Tongue (tissue), 2 donors: ENCODE results near the gene STAT5B. TPM values are rescaled to one million over a fixed set of nuclear protein-coding genes. Genes with fewer than 3 reads are reported as not detected.
"Not testable (repeated sequence)": the region's sequence is repeated elsewhere in the genome, so short reads cannot be mapped to it uniquely, and the experiment has no call there.

ENCODE experiments used
- DNase-seq: peaks from one replicate; pipeline ENCODE4 v3.0.0-alpha.2; 2015
- total RNA-seq: library from RNA; depleted of rRNA; stranded (reverse); fragments of >200 nt; gene quantifications from one replicate; pipeline ENCODE4 v1.2.3, GENCODE V29; 2014

The STAT5B gene
- total RNA-seq, 1 donor from 2014 or later = 63.7 TPM

- no peak for DNase-seq
These were observed 43.0 kb downstream of the STAT5B start for GRCh38 chr17:42233156-42233555.

- no peak for DNase-seq
These were observed 46.0 kb downstream of the STAT5B start for GRCh38 chr17:42230225-42230624.

DNA sequence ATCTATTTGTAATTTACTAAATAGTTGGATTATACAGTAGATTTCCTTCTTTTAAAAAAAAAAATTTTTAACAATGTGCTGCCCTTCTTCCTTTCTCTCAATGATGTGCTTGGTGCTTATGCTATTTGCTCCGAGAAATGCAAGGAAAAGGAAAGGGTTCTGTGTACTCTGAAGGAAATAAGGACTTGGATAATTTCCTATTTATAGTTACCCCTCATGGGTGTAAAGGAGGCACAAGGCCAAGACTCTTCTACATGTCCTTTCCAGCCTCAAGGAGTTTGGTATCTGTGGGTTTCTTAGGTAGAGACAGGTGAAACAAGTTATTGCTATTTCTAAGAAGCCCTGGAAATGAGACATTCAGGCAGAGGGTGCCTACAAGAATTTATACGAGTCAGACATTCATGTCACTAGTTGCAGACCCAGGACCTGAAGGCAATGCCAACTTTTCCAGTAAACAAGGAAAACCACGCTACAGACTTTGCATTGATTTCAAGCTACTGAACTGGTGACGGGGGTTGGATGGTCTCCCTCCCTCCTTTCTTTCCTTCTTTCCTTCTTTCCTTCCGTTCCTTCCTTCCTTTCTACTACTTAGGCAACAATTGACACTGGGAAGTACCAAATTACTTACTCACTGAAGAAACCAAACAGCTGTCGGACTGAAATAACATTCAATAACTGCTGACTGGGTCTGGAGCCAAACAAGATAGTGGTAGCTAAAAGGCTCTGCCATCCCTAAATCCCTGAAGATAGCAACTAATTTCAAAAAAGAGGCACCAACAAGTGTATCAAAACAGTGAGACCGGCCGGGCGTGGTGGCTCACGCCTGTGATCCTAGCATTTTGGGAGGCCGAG, 48.1 kb downstream of the STAT5B start:
- peak; percentile 64 for DNase-seq

GRCh38 chr17:42225646-42226045, 50.5 kb downstream of the STAT5B start:
- no peak for DNase-seq

DNA sequence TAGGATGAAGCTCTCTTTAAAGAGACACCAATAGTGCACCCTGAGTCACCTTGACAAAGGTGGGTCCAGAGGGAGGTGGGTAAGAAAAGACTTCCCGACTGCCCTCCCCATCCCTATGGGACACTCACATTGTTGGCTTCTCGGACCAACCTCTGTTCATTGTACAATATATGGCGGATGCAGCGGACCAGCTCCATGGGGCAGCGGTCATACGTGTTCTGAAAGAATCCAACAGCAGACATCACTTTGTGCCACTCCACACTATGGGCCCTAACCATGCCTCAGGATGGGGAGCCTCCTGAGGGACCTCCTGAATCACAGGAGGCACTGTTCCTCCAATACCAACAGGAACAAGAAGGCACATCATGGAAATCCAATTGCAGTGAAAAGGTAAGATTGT, 51.5 kb downstream of the STAT5B start:
- no peak for DNase-seq

GRCh38 chr17:42221886-42222745, 54.1 kb downstream of the STAT5B start:
- DNase-seq = peak; percentile 58

DNA sequence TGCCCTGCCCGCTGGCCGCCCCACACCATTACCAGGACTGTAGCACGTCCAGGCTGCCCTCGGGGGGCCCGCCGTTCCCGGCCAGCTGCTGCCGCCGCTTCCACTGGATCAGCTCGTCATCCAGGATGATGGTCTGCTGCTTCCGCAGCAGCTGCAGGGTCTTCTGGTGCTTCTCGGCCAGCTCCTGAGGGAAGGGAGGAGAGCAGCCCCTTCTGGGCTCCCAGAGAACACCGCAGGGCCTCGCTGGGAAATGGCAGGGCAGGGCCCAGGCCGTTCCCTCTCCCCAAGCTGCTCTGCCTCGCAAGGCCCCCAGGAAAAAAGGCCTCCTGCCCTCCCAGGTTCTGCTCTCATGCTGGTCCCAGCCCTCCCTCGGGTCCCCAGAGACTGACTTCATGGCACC, 56.9 kb downstream of the STAT5B start:
- DNase-seq = not testable (repeated sequence)

GRCh38 chr17:42214156-42214555, 62.0 kb downstream of the STAT5B start:
- no peak for DNase-seq

DNA sequence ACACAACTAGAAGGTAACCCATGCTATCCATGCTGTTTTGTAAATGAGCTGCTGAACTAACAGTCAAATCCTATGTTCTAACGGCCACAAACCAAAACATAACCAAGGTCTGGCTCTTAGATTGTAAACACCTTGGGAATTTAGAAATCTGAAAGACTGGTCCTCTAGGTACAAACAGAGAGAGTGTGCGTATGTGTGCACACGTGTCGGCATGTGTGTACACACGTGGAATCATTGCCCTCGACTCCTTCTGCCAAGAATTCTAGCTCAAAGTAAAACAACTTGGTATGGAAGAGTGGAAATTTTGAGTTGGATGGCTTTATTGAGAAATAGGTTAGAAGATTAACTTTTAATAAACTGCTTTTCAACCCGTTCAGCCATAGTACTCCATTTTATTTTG, 63.8 kb downstream of the STAT5B start:
- peak; percentile 23 for DNase-seq

DNA sequence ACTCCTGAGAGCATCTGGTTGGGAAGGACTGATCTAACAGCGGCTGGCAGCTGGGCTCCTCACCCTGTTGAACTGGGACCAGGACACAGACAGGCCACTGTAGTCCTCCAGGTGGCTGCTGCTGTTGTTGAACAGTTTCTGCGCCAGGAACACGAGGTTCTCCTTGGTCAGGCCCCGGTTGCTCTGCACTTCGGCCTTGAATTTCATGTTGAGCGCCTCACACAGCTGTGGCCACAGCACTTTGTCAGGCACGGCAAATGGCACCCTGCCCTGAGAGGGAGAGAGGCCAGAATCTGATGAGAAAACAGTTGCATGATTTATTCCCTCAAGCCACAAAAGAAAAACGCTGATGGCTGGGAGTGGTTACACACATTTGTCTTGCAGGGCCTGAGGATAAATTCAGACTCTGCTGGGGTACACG, 64.3 kb downstream of the STAT5B start:
- peak; percentile 94 for DNase-seq

GRCh38 chr17:42210046-42210445, 66.1 kb downstream of the STAT5B start:
- no peak for DNase-seq

DNA sequence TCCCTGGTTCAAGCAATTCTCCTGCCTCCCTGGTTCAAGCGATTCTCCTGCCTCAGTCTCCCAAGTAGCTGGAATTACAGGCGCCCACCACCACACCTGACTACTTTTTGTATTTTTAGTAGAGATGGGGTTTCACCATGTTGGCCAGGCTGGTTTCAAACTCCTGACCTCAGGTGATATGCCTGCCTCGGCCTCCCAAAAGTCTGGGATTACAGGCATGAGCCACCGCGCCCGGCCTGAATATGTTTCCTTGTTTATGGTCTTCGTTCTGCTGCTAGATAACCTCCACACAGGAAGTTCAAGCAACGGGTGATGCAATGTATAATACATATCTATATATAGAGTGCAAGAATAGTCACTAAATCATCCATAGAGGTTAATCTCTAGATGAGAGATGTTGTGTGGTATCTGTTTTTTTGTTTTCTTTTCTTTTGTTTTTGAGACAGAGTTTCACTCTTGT, 70.0 kb downstream of the STAT5B start:
- DNase-seq = not testable (repeated sequence)

DNA sequence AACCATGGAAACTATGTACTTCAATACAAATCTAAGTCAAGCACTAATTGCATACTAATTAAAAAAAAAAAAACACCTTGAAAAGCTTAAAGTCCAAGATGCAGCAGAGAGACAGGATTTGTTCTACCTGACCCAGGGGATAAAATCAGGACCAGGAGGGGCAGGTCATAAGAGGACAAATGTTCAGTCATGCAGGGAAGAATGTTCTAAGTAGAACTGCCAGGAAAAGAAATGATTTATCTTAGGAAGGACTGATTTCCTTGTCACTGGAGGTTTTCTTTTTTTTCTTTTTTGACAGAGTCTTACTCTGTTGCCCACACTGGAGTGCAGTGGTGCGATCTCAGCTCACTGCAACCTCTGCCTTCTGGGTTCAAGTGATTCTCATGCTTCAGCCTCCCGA, 72.8 kb downstream of the STAT5B start:
- DNase-seq = no peak

DNA sequence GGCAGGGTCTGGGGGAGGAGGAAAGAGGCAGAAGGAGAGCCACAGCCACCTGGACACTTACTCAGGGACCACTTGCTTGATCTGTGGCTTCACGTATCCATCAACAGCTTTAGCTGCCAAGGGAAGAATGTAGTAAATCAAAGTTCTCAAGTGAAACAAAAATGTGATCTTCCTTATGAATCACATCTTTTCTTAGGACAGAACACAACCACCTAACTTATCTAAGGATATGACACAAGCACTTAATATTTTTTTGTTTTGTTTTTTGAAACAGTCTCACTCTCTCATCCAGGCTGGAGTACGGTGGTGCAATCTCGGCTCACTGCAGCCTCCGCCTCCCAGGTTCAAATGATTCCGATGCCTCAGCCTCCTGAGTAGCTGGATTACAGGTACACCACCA, 73.5 kb downstream of the STAT5B start:
- no peak for DNase-seq

- DNase-seq = no peak
These were observed 74.0 kb downstream of the STAT5B start for GRCh38 chr17:42202159-42202558.

DNA sequence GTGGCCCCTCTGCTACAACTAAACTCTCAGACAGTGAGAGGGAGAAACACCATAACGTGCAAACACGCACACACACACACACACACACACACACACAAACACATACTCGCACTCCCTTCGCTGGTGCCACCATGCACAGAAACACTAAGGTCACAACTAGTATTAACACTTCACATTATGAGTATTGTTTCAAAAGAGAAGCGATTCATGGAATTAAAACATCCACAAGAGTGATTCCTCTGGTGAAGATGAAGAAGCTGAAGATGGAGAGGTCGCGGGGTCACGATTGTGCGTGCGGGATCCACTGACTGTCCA, 74.8 kb downstream of the STAT5B start:
- no peak for DNase-seq

GRCh38 chr17:42200706-42201457, 75.3 kb downstream of the STAT5B start:
- DNase-seq = no peak

DNA sequence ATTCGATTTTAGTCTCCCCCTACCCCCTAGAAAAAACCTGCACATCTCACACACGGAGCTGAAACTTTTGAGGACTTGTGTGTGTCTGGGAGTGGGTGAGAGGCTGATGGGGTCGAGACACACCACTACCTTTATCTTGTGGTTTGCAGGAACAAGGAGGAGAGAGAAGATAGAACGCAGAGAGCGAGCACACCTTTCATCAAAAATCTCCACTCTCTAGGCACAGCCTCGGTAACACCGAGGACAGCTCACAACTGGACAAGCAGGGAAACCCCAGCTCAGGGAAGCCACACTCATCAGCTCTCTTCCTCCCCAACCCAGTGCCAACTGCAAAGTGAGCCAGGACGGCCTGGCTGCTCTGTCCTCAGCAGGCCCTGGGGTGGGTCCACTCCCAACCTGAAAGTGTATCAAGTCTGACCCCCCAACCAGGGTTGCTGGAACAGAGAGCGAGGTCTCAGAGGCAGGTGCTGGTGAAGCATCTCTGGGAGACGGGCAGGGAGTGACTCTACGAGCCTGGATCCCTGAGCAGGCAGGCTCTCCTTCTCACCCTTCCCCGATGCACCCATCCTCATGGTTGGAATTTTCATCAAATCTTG, 76.7 kb downstream of the STAT5B start:
- no peak for DNase-seq

- DNase-seq = no peak
These were observed 77.3 kb downstream of the STAT5B start for GRCh38 chr17:42198897-42199296.

DNA sequence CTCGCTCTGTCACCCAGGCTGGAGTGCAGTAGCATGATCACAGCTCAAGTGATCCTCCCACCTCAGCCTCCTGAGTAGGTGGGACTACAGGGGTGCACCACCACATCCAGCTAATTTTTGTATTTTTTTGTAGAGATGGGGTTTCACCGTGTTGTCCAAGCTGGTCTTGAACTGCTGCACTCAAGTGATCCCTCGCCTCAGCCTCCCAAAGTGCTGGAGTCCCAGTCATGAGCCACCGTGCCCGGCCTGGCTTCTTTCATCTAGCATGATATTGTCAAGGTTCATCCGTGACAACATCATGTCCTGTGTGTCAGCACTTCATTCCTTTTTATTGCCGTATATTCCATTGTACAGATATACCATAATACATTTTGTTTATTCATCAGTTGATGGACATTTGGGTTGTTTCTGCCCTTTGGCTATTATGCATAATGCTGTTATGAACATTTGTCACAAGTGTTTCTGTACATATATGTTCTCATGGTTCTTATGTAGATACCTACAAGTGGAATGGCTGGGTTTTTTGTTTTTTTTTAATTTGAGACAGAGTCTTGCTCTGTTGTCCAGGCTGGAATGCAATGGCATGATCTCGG, 78.5 kb downstream of the STAT5B start:
- DNase-seq = no peak

- DNase-seq = peak; percentile 93
These were observed 82.0 kb downstream of the STAT5B start, which contains the start of gene GHDC for GRCh38 chr17:42193969-42194899. Gene GHDC (minus strand): TSS chr17:42194494. CDS start chr17:42193581, 913 bp downstream.
